Osteoblast (primary cell): ENCODE measurements around the gene F2RL3. TPM values are rescaled to one million over a fixed set of nuclear protein-coding genes. Genes with fewer than 3 reads are reported as not detected.

Experiments
- DNase-seq: peaks from one replicate; pipeline ENCODE4 v3.0.0; 2011; ENCODE audit warnings: low spot score, mixed read lengths; ENCODE audit not compliant: insufficient read length; ENCODE audit errors: missing footprints
- H2AFZ ChIP-seq: 2 replicates; pipeline ENCODE4 v1.6.0; 2011; ENCODE audit warnings: mild to moderate bottlenecking, low read length
- H3K27ac ChIP-seq: 2 replicates; pipeline ENCODE4 v1.5.1; 2011; ENCODE audit warnings: mild to moderate bottlenecking, low read depth, low read length, moderate library complexity
- H3K27me3 ChIP-seq: 2 replicates; pipeline ENCODE4 v1.6.0; 2012; ENCODE audit warnings: mild to moderate bottlenecking, control low read depth, inconsistent platforms, low read length, moderate library complexity; ENCODE audit not compliant: insufficient read depth
- H3K36me3 ChIP-seq: 2 replicates; pipeline ENCODE4 v1.5.1; 2011; ENCODE audit warnings: mild to moderate bottlenecking, low read length, control low read depth, moderate library complexity; ENCODE audit not compliant: insufficient read depth
- H3K4me1 ChIP-seq: 2 replicates; pipeline ENCODE4 v1.5.1; 2011; ENCODE audit warnings: mild to moderate bottlenecking, low read length, control low read depth, moderate library complexity; ENCODE audit not compliant: insufficient read depth
- H3K4me2 ChIP-seq: 2 replicates; pipeline ENCODE4 v1.6.0; 2011; ENCODE audit warnings: mild to moderate bottlenecking, low read length; ENCODE audit not compliant: insufficient read depth
- H3K4me3 ChIP-seq: fragments of 200-600 bp; sonication (generic); 3 replicates; pipeline ENCODE4 v1.5.1; 2012; ENCODE audit warnings: mild to moderate bottlenecking, low read length, inconsistent platforms; ENCODE audit not compliant: insufficient read depth
- H3K79me2 ChIP-seq: 2 replicates; pipeline ENCODE4 v1.6.0; 2012; ENCODE audit warnings: mild to moderate bottlenecking, low read length, control low read depth, inconsistent platforms; ENCODE audit not compliant: insufficient read depth
- H3K9me3 ChIP-seq: 2 replicates; pipeline ENCODE4 v1.5.1; 2011; ENCODE audit warnings: low read depth, low read length, control low read depth
- H4K20me1 ChIP-seq: 2 replicates; pipeline ENCODE4 v1.6.0; 2012; ENCODE audit warnings: mild to moderate bottlenecking, low read length, control low read depth; ENCODE audit not compliant: insufficient read depth
- total RNA-seq: library from RNA; depleted of rRNA; stranded (reverse); fragments of >200 nt; gene quantifications from 2 replicates; pipeline ENCODE4 v1.2.3, GENCODE V29; 2012
- TF ChIP-seq, protein P1 (sequence below): IDR thresholded peaks from 2 replicates; pipeline ENCODE4 v1.5.1; 2011; ENCODE audit warnings: mild to moderate bottlenecking, low read depth, low read length, moderate library complexity; ENCODE audit errors: extremely low read depth

F2RL3 gene
- total RNA-seq, 1 donor, result under 0.01 TPM

DNA sequence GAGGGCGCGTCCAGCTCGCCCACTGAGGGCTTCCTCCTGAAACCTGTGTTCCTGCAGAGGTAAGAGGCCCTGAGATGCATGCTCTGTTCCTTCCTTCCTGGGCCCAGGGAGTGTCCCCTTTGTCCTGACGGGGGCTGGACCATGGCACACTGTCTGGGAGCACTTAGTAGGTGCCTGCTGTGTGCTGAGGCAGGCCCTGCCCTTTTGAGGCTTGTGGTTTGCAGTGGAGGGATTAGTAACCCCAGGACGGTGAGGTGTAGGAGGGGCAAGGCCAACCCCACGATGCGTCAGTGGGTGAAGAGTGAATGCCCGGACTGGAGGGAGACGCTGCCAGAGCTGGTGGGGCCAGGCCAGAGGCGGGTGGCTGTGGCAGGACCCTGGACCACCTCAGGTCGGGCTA is 11.2 kb upstream of the F2RL3 start:
- Histone ChIP-seq H3K27me3 (no peaks in the 10 kb centered on the region), H3K79me2 (peaks cover 18% of the 10 kb centered on the region), H3K9me3 (peaks cover 8% of the 10 kb centered on the region), H3K4me1 (peaks cover 3% of the 10 kb centered on the region), H3K27ac (no peak overlapping the region), H2AFZ (no peak overlapping the region), H3K4me3 (no peak overlapping the region), H3K4me2 (no peak overlapping the region), H4K20me1 (peaks cover 40% of the 10 kb centered on the region), H3K36me3 (peaks cover 33% of the 10 kb centered on the region)
- TF ChIP-seq, protein P1, sequence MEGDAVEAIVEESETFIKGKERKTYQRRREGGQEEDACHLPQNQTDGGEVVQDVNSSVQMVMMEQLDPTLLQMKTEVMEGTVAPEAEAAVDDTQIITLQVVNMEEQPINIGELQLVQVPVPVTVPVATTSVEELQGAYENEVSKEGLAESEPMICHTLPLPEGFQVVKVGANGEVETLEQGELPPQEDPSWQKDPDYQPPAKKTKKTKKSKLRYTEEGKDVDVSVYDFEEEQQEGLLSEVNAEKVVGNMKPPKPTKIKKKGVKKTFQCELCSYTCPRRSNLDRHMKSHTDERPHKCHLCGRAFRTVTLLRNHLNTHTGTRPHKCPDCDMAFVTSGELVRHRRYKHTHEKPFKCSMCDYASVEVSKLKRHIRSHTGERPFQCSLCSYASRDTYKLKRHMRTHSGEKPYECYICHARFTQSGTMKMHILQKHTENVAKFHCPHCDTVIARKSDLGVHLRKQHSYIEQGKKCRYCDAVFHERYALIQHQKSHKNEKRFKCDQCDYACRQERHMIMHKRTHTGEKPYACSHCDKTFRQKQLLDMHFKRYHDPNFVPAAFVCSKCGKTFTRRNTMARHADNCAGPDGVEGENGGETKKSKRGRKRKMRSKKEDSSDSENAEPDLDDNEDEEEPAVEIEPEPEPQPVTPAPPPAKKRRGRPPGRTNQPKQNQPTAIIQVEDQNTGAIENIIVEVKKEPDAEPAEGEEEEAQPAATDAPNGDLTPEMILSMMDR, result no peak
- DNase-seq, result no peak

DNA sequence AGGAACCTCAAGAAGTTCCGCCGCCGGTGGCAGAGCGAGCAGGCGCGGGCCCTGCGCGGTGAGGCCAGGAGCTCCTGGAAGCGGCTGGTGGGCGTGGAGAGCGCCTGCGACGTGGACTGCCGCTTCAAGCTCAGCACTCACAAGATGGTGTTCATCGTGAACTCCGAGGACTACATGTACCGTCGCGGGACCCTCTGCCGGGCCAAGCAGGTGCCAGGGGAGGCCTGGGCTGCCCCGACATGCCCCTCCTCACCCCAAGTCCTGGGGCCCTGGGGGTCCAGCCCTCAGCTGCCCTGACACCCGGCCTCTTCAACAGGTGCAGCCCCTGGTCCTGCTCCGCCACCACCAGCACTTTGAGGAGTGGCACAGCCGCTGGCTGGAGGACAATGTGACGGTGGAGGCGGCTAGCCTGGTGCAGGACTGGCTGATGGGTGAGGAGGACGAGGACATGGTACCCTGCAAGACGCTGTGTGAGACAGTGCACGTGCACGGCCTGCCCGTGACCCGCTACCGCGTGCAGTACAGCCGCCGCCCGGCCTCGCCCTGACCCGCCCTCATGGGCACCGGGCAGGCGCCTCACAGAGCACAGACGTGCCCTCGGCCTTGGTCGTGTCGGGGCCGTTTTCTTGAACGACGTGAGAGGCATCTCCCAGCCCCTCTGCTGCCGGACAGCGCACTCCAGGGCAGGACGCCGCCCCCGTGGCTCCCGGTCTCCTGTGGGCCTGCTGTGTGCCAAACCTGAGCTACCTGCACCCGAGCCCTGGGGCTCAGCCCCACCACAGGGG is 10.4 kb upstream of the F2RL3 start:
- no peaks in the 10 kb centered on the region for H3K27me3 ChIP-seq
- H3K9me3 ChIP-seq, result peaks cover 8% of the 10 kb centered on the region
- peaks cover 3% of the 10 kb centered on the region for H3K4me1 ChIP-seq
- H3K4me2 ChIP-seq, result no peak overlapping the region
- no peak overlapping the region for H2AFZ ChIP-seq
- H3K27ac ChIP-seq, result no peak overlapping the region
- peaks cover 18% of the 10 kb centered on the region for H3K79me2 ChIP-seq
- TF ChIP-seq, protein P1, result no peak
- H4K20me1 ChIP-seq, result peaks cover 37% of the 10 kb centered on the region
- DNase-seq, result no peak
- no peak overlapping the region for H3K4me3 ChIP-seq
- peaks cover 30% of the 10 kb centered on the region for H3K36me3 ChIP-seq

DNA sequence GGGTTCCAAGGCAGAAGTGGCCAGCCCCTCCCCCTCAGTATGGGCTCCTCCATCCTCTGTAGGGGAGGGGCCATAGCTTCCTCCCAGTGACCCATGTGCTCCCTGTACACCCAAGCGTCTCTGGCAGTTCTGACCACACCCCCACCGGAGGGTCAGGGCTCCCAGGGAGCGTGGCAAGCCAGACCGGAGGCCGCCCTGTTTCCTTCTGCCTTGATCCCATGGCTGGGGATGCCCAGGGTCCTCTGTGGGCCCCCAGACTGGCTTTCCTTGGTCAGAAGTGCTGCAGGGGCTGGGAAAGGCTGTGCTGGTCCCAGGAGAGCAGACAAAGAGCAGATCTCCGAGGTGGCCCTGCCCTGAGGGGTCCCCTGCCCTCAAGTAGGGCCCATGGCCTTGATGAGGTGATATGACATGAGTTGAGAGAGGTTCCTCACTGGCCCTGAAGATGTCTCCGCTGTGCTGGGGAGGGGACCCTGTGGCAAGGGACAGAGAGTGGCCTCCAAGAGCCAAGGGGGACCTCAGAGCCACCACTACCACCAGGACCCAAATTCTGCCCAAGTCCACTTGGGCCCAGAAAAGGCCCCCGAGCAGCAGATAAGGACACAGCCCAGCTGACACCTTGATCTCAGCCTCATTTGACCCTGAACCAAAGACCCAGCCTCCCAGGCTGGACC is 7.8 kb upstream of the F2RL3 start:
- Histone ChIP-seq H3K4me2 (no peak overlapping the region), H3K79me2 (peaks cover under 1% of the 10 kb centered on the region), H3K27ac (no peak overlapping the region), H4K20me1 (peaks cover 15% of the 10 kb centered on the region), H3K27me3 (no peaks in the 10 kb centered on the region), H2AFZ (no peak overlapping the region), H3K4me3 (no peak overlapping the region), H3K9me3 (peaks cover 8% of the 10 kb centered on the region), H3K4me1 (peaks cover 3% of the 10 kb centered on the region), H3K36me3 (peaks cover 25% of the 10 kb centered on the region)
- no peak for DNase-seq
- TF ChIP-seq, protein P1, result no peak

DNA sequence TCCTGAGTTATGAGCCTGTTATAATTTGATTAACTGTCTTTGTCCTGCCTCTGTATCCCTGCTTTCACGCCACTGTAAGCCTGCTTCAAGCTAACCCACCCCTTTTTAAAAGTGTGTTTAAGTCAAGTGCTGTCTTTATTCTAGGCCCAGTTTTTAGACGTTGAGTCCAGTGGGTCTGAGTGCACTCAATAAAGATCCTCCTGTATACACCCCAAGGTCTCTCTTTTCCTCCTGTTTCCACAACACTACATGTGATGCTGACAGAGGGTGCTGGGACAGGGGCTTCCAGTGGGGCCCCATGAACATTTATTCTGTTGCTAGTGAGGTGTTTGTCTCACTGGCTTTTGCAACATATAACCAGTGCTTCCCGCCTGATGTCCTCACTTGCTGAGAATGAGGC is 6.7 kb upstream of the F2RL3 start:
- Histone ChIP-seq H3K36me3 (peaks cover 21% of the 10 kb centered on the region), H2AFZ (no peak overlapping the region), H3K4me1 (peaks cover 3% of the 10 kb centered on the region), H3K27me3 (no peaks in the 10 kb centered on the region), H3K79me2 (no peaks in the 10 kb centered on the region), H4K20me1 (peaks cover 5% of the 10 kb centered on the region), H3K4me2 (no peak overlapping the region), H3K9me3 (peaks cover 8% of the 10 kb centered on the region), H3K27ac (no peak overlapping the region), H3K4me3 (no peak overlapping the region)
- no peak for DNase-seq
- TF ChIP-seq, protein P1, result no peak
